Sigmoid colon (tissue), 7 donors: Measurements from ENCODE around the gene UBE2E3. TPM values are rescaled to one million over a fixed set of nuclear protein-coding genes. Genes with fewer than 3 reads are reported as not detected.

Experiments used
- DNase-seq: peaks from one replicate; pipeline ENCODE4 v3.0.0-alpha.2; 2019
- H3K27ac ChIP-seq, 4 donors: fragments of 200-600 bp; sonication (generic); one replicate each; pipeline ENCODE4 v1.5.1; 2016 to 2019; ENCODE audit warnings: mild to moderate bottlenecking in 1 of 4
- H3K27me3 ChIP-seq, 3 donors: fragments of 200-600 bp; sonication (generic); one replicate each; pipeline ENCODE4 v1.5.1; 2019; ENCODE audit warnings: mild to moderate bottlenecking in 1 of 3
- H3K36me3 ChIP-seq, 4 donors: fragments of 200-600 bp; sonication (generic); one replicate each; pipeline ENCODE4 v1.5.1; 2016 to 2019
- H3K4me1 ChIP-seq, 4 donors: fragments of 200-600 bp; sonication (generic); one replicate each; pipeline ENCODE4 v1.5.1; 2017 to 2019
- H3K4me3 ChIP-seq, 4 donors: fragments of 200-600 bp; sonication (generic); one replicate each; pipeline ENCODE4 v1.5.1; 2017 to 2019; ENCODE audit warnings: mild to moderate bottlenecking in 2 of 4, moderate library complexity in 1 of 4
- H3K9me3 ChIP-seq, 4 donors: fragments of 200-600 bp in 3 of 4; sonication (generic) in 3 of 4; one replicate each; pipeline versions ENCODE4 v1.5.1 to v1.6.1; 2013 to 2019
- EP300 ChIP-seq, 4 donors: sonication (generic); formaldehyde crosslinking; IDR thresholded peaks; one replicate each; pipeline ENCODE4 v1.6.1; 2017; ENCODE audit warnings: antibody characterized with exemption in 4 of 4
- POLR2A ChIP-seq, 2 donors: fragments of 450-650 bp; IDR thresholded peaks; one replicate each; pipeline ENCODE4 v1.6.1; 2016; ENCODE audit warnings: antibody characterized with exemption in 2 of 2, mild to moderate bottlenecking in 2 of 2, moderate library complexity in 2 of 2
- POLR2AphosphoS5 ChIP-seq, 4 donors: sonication (generic); formaldehyde crosslinking; IDR thresholded peaks; one replicate each; pipeline ENCODE4 v1.6.1; 2017; ENCODE audit warnings: antibody characterized with exemption in 4 of 4
- WGBS, 2 donors: extraction: QIAGEN DNeasy Blood & Tissue Kit; methylation state at CpG; one replicate each; pipeline ENCODE4 v1.1.7; 2013; 5-methylcytosine and 5-hydroxymethylcytosine counted together
- intact Hi-C: fragments of 100-400 bp; cut with DNase I; formaldehyde crosslinking; loops from one replicate; pipeline ENCODE4 v1.15.1; 2023
- polyA plus RNA-seq, 3 donors: library from polyadenylated mRNA; stranded (reverse); fragments of 200-250 nt; gene quantifications; one replicate each; pipeline ENCODE4 v1.2.3, GENCODE V29; 2013
- total RNA-seq, 4 donors: library from RNA; depleted of rRNA; stranded (reverse); fragments of >200 nt; gene quantifications; one replicate each; pipeline ENCODE4 v1.1.0, GENCODE V29; 2016
- TF ChIP-seq, protein P1 (sequence below), 4 experiments: fragments of 450-650 bp in 3 of 4; fragments of 200-600 bp in 1 of 4; IDR thresholded peaks; one replicate each; pipeline ENCODE4 v1.5.1; 2016 to 2019; ENCODE audit warnings: antibody characterized with exemption in 4 of 4, mild to moderate bottlenecking in 3 of 4, moderate library complexity in 2 of 4
- donor health status: healthy with polysubstance abuse.
- donor health status: Bipolar disorder and iron deficiency.
- donor health status: healthy.

UBE2E3 gene
- total and polyA plus RNA-seq, 7 donors, result 37.5 to 108 (median 48.2) TPM

DNA sequence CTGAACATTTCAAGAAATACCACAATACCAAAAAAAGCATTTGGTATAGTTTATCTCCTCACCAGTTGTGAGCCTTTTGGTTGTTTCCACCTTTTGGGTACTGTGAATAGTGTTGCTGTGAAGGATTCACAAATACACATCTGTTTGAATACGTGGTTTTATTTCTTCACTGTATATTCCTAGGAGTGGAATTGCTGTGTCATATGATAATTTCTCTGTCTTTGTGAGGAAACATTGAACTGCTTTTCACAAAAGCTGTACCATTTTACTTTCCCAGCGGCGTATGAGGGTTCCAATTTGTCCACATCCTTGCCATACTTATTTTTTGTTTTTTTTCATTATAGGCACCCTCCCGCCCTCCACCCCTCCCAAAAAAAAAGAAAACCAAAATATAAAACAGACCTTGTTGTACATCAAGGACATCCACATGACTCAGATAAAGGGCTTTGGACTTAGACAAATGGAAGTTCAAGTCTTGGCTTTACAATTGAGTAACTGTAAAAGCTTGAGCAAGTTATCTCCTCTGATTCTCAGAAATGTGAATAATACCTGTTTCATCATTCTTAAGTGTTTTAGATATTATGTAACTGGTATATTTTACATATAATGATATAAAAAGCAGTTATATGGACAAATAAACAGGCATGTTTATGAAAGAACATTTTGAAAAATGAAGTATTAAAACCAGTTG is 19.0 kb downstream of the UBE2E3 start:
- no peaks in the 10 kb centered on the region for H3K36me3 ChIP-seq
- intact Hi-C loops, result no loop called here

DNA sequence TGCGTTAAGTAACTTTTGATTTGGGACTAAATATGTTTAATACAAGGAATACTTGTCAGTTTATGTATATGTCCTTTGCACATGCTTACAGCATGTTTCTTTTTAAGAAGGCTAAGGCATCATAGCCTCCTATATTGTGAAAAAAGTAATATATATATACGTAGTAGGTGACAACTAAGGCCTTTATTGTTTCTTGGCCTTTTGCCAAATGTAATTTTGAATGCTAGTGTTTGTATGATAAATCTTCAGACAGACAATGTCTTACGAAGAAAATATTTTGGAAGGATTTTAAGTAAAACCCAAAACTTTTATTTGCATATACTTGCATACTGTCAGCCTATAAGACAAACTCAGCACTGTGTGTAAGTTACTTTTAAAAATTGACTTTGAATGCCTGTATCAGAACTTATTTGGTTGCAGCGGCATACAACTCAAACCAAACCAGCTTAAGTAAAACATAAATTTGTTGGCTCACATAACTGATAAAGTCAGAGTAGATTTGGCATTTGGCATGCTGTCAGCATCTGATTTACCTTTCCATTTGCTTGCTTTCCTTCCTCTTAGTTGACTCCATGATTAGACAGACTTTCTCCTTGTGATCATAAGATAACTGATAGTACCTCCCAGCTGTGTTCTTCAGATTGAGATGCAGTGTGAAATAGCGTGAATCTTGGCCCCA is 24.4 kb downstream of the UBE2E3 start:
- no peaks in the 10 kb centered on the region for H3K27me3 ChIP-seq
- no peaks in the 10 kb centered on the region for H3K9me3 ChIP-seq
- intact Hi-C loops, result no loop called here
- H3K4me1 ChIP-seq, result peaks cover 0 to 43% (median 18%) of the 10 kb centered on the region in 4 donors
- WGBS, 2 donors, result 78 to 91% methylated on average over 5 of the region's 5 CpGs
- H3K27ac ChIP-seq, result no peak overlapping the region
- DNase-seq, result no peak
- TF ChIP-seq, protein P1, sequence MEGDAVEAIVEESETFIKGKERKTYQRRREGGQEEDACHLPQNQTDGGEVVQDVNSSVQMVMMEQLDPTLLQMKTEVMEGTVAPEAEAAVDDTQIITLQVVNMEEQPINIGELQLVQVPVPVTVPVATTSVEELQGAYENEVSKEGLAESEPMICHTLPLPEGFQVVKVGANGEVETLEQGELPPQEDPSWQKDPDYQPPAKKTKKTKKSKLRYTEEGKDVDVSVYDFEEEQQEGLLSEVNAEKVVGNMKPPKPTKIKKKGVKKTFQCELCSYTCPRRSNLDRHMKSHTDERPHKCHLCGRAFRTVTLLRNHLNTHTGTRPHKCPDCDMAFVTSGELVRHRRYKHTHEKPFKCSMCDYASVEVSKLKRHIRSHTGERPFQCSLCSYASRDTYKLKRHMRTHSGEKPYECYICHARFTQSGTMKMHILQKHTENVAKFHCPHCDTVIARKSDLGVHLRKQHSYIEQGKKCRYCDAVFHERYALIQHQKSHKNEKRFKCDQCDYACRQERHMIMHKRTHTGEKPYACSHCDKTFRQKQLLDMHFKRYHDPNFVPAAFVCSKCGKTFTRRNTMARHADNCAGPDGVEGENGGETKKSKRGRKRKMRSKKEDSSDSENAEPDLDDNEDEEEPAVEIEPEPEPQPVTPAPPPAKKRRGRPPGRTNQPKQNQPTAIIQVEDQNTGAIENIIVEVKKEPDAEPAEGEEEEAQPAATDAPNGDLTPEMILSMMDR (IDR thresholded peaks at IDR 0.05), result no peak
- TF ChIP-seq POLR2AphosphoS5 (IDR thresholded peaks at IDR 0.05), result no peak
- no peak for TF ChIP-seq EP300 (IDR thresholded peaks at IDR 0.05)
- TF ChIP-seq POLR2A (IDR thresholded peaks at IDR 0.05), result no peak
- no peaks in the 10 kb centered on the region for H3K36me3 ChIP-seq
- no peak overlapping the region for H3K4me3 ChIP-seq

More for the DNA sequence above, 19.0 kb downstream of the UBE2E3 start:
- Histone ChIP-seq H3K4me1 (peaks cover 0 to 20% (median 0%) of the 10 kb centered on the region in 4 donors), H3K9me3 (no peaks in the 10 kb centered on the region), H3K27me3 (no peaks in the 10 kb centered on the region), H3K27ac (no peak overlapping the region), H3K4me3 (no peak overlapping the region)
- DNase-seq, result no peak
- TF ChIP-seq POLR2AphosphoS5 (IDR thresholded peaks at IDR 0.05) (no peak), POLR2A (IDR thresholded peaks at IDR 0.05) (no peak), EP300 (IDR thresholded peaks at IDR 0.05) (no peak)
- TF ChIP-seq, protein P1 (IDR thresholded peaks at IDR 0.05), result no peak
- 94 to 95% methylated on average over 4 of the region's 4 CpGs for WGBS, 2 donors

DNA sequence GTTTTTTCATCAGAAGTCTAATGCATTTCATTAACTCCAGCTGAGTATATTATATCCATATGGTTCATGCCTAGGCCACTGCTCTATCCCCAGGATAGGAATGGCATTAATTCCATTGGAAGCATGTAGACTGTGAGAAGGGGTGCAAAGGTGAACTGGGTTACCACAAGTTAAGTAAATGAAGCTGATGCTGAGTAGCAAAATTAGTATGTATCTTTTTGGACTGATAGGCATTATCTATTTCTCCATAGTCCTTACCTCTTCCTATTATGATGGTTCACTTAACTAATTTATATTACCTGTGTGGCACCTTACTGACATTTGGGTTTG is 24.9 kb downstream of the UBE2E3 start:
- TF ChIP-seq POLR2AphosphoS5 (IDR thresholded peaks at IDR 0.05), result no peak
- TF ChIP-seq POLR2A (IDR thresholded peaks at IDR 0.05), result no peak
- TF ChIP-seq EP300 (IDR thresholded peaks at IDR 0.05), result no peak
- TF ChIP-seq, protein P1 (IDR thresholded peaks at IDR 0.05), result no peak
- H3K27ac ChIP-seq, result no peak overlapping the region
- no peaks in the 10 kb centered on the region for H3K27me3 ChIP-seq
- H3K9me3 ChIP-seq, result no peaks in the 10 kb centered on the region
- intact Hi-C loops, result no loop called here
- no peak for DNase-seq
- H3K4me3 ChIP-seq, result no peak overlapping the region
- H3K4me1 ChIP-seq, result peaks cover 0 to 48% (median 21%) of the 10 kb centered on the region in 4 donors
- H3K36me3 ChIP-seq, result no peaks in the 10 kb centered on the region

DNA sequence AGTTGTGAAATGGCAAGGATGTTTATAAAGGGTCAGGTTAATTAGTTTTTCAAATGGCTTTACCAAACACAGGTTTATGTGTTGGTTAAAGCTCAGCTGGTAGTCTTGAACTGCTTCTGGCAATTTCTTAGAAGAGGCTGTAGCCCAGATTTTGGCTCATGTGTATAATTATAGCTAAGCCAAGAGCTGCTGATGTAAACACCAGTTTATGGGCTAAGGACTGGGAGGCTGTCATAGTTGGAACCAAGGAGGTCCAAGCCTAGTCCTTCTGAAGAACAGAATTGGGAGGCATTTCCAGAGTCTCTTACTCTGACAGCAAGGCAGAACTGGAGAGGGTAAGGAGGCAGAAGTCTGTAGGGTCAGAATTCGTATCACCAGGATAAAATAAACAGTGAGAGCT is 25.4 kb downstream of the UBE2E3 start:
- TF ChIP-seq POLR2A (IDR thresholded peaks at IDR 0.05) (no peak), POLR2AphosphoS5 (IDR thresholded peaks at IDR 0.05) (no peak), EP300 (IDR thresholded peaks at IDR 0.05) (no peak)
- TF ChIP-seq, protein P1 (IDR thresholded peaks at IDR 0.05), result no peak
- peaks cover 0 to 53% (median 25%) of the 10 kb centered on the region in 4 donors for H3K4me1 ChIP-seq
- no peaks in the 10 kb centered on the region for H3K9me3 ChIP-seq
- no peak overlapping the region for H3K4me3 ChIP-seq
- intact Hi-C loops, result no loop called here
- WGBS, 2 donors, result 82 to 85% methylated on average over 1 of the region's 1 CpG
- H3K27ac ChIP-seq, result no peak overlapping the region
- H3K27me3 ChIP-seq, result no peaks in the 10 kb centered on the region
- DNase-seq, result no peak
- H3K36me3 ChIP-seq, result no peaks in the 10 kb centered on the region
